Ishikawa (cell line): ENCODE data around the gene PLCH1.

Experiments used
- CEBPB ChIP-seq: IDR thresholded peaks from 2 replicates; pipeline ENCODE4 v1.6.1; 2012
- CREB1 ChIP-seq: IDR thresholded peaks from 2 replicates; pipeline ENCODE4 v1.6.1; 2012; ENCODE audit warnings: low read depth
- EGR1 ChIP-seq: IDR thresholded peaks from 2 replicates; pipeline ENCODE4 v1.6.1; 2012
- EP300 ChIP-seq: IDR thresholded peaks from 2 replicates; pipeline ENCODE4 v1.6.1; 2012; ENCODE audit warnings: borderline replicate concordance
- FOXM1 ChIP-seq: IDR thresholded peaks from 2 replicates; pipeline ENCODE4 v1.6.1; 2012; ENCODE audit warnings: low read depth, borderline replicate concordance
- MAX ChIP-seq: IDR thresholded peaks from 2 replicates; pipeline ENCODE4 v1.6.1; 2012
- NFIC ChIP-seq: IDR thresholded peaks from 2 replicates; pipeline ENCODE4 v1.6.1; 2012
- RAD21 ChIP-seq: IDR thresholded peaks from 2 replicates; pipeline ENCODE4 v1.6.1; 2012; ENCODE audit warnings: low read depth
- TAF1 ChIP-seq: IDR thresholded peaks from 2 replicates; pipeline ENCODE4 v1.6.1; 2012; ENCODE audit warnings: low read depth, mild to moderate bottlenecking
- TCF12 ChIP-seq: IDR thresholded peaks from 2 replicates; pipeline ENCODE4 v1.6.1; 2012; ENCODE audit warnings: low read depth
- TEAD4 ChIP-seq: IDR thresholded peaks from 2 replicates; pipeline ENCODE4 v1.6.1; 2012
- YY1 ChIP-seq: IDR thresholded peaks from 2 replicates; pipeline ENCODE4 v1.6.1; 2012; ENCODE audit warnings: low read depth
- ZBTB7A ChIP-seq: IDR thresholded peaks from 2 replicates; pipeline ENCODE4 v1.6.1; 2012; ENCODE audit warnings: low read depth
- TF ChIP-seq, protein P1 (sequence below): IDR thresholded peaks from 2 replicates; pipeline ENCODE4 v1.6.1; 2012
- TF ChIP-seq, protein P2 (sequence below): IDR thresholded peaks from 2 replicates; pipeline ENCODE4 v1.6.1; 2012; ENCODE audit warnings: low read depth, mild to moderate bottlenecking

PLCH1 gene

GRCh38 chr3:155553326-155553725 is 191.5 kb downstream of the PLCH1 start:
- TF ChIP-seq, protein P1, sequence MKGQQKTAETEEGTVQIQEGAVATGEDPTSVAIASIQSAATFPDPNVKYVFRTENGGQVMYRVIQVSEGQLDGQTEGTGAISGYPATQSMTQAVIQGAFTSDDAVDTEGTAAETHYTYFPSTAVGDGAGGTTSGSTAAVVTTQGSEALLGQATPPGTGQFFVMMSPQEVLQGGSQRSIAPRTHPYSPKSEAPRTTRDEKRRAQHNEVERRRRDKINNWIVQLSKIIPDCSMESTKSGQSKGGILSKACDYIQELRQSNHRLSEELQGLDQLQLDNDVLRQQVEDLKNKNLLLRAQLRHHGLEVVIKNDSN = no peak
- TF ChIP-seq YY1 (no peak), MAX (no peak), RAD21 (no peak), CREB1 (no peak), TEAD4 (no peak), EGR1 (no peak), CEBPB (no peak), NFIC (no peak), TAF1 (no peak), ZBTB7A (no peak)
- TF ChIP-seq, protein P2, sequence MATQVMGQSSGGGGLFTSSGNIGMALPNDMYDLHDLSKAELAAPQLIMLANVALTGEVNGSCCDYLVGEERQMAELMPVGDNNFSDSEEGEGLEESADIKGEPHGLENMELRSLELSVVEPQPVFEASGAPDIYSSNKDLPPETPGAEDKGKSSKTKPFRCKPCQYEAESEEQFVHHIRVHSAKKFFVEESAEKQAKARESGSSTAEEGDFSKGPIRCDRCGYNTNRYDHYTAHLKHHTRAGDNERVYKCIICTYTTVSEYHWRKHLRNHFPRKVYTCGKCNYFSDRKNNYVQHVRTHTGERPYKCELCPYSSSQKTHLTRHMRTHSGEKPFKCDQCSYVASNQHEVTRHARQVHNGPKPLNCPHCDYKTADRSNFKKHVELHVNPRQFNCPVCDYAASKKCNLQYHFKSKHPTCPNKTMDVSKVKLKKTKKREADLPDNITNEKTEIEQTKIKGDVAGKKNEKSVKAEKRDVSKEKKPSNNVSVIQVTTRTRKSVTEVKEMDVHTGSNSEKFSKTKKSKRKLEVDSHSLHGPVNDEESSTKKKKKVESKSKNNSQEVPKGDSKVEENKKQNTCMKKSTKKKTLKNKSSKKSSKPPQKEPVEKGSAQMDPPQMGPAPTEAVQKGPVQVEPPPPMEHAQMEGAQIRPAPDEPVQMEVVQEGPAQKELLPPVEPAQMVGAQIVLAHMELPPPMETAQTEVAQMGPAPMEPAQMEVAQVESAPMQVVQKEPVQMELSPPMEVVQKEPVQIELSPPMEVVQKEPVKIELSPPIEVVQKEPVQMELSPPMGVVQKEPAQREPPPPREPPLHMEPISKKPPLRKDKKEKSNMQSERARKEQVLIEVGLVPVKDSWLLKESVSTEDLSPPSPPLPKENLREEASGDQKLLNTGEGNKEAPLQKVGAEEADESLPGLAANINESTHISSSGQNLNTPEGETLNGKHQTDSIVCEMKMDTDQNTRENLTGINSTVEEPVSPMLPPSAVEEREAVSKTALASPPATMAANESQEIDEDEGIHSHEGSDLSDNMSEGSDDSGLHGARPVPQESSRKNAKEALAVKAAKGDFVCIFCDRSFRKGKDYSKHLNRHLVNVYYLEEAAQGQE = no peak

DNA sequence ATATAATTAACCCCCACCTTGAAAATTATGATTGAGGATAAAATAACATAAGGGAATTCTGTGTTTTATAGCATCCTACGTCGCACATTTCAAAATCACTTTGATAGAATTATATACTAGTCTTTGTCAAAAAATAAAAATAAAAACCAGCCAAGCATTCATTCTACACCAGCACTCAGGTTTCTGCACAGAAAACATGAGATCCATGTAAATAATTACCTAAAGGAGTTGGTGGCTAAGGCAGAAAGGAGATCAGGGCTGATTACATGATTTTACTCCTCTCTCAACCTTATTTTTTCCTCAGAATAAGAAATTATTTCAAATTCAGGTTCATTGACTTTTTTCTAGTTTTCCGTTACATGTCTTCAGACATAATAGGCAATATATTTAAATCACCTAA is 194.5 kb downstream of the PLCH1 start:
- TF ChIP-seq TAF1 (no peak), MAX (no peak)

GRCh38 chr3:155549087-155549486 is 195.8 kb downstream of the PLCH1 start:
- no peak for TF ChIP-seq EGR1
- no peak for TF ChIP-seq TAF1
- no peak for TF ChIP-seq TCF12
- no peak for TF ChIP-seq MAX
- TF ChIP-seq, protein P2 = no peak
- TF ChIP-seq, protein P1 = no peak
- no peak for TF ChIP-seq TEAD4
- TF ChIP-seq ZBTB7A = no peak
- TF ChIP-seq CREB1 = no peak
- TF ChIP-seq NFIC = no peak
- no peak for TF ChIP-seq YY1
- TF ChIP-seq FOXM1 = no peak
- TF ChIP-seq RAD21 = no peak
- TF ChIP-seq CEBPB = no peak
- TF ChIP-seq EP300 = no peak

DNA sequence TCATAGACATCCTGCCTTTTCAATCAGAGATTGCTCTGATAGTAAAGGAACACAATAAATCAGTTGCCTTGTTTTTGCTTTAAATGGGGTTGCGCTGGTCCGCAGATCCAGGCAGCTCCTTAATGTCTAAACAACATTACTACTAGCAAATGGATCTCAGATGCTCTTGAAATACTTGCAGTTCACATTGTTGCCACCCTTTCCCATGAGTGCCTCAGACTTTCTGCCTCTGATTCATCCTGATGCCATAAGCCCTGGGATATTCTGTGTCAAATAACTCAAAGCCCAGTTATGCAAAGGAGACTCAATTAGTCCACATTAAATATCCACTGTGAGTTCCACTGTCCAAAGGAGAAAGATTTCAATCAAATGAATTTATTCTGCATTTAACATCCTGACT is 196.7 kb downstream of the PLCH1 start:
- TF ChIP-seq TEAD4 = no peak
- TF ChIP-seq, protein P1 = no peak
- TF ChIP-seq YY1 = no peak
- no peak for TF ChIP-seq ZBTB7A
- no peak for TF ChIP-seq EGR1
- no peak for TF ChIP-seq FOXM1
- TF ChIP-seq TCF12 = no peak
- TF ChIP-seq CREB1 = no peak
- no peak for TF ChIP-seq RAD21
- no peak for TF ChIP-seq CEBPB
- no peak for TF ChIP-seq TAF1
- TF ChIP-seq NFIC = no peak

GRCh38 chr3:155535098-155535497 is 209.8 kb downstream of the PLCH1 start:
- TF ChIP-seq YY1 (no peak), CEBPB (no peak), FOXM1 (no peak), TEAD4 (no peak), ZBTB7A (no peak), MAX (no peak), CREB1 (no peak), TAF1 (no peak), RAD21 (no peak), EGR1 (no peak)
- TF ChIP-seq, protein P1 = no peak
